ENCODE measurements around the gene RPS26.
A peak's percentile ranks its signal among the peaks of the same experiment; 100 is the strongest.

The RPS26 gene

GRCh38 chr12:56078931-56079722 is 37.4 kb downstream of the RPS26 start:
- peak; percentile 16 for DNase-seq

DNA sequence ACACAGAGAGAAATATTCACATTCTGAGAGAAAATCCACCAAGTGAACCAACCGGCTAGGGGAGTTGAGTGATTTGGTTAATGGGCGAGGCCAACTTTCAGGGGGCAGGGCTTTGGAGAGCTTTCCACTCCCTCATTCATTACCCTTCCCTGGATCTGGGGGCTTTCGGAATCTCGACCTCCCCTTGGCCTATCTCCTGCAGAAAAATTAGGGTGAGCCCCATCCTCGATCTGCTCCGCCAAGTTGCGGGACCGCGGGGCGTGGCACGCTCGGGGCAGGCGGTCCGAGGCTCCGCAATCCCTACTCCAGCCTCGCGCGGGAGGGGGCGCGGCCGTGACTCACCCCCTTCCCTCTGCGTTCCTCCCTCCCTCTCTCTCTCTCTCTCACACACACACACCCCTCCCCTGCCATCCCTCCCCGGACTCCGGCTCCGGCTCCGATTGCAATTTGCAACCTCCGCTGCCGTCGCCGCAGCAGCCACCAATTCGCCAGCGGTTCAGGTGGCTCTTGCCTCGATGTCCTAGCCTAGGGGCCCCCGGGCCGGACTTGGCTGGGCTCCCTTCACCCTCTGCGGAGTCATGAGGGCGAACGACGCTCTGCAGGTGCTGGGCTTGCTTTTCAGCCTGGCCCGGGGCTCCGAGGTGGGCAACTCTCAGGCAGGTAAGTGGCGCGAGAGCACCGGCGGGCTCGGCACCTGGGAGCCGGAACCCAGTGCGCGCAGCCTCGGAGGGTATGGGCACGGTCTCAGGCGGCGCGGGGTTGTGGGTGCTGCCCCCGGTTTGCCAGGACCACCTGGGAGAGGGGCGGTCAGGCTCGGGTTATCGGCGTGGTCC is 38.2 kb downstream of the RPS26 start, which contains the start of gene ERBB3:
Gene ERBB3, plus strand, starts transcription at position 443 of the 833 bp plus-strand sequence. Its CDS starts 136 bp downstream, at position 579.
- DNase-seq: peak; percentile 2

GRCh38 chr12:56080556-56081138 is 38.9 kb downstream of the RPS26 start:
- no peak for DNase-seq

- no peak for DNase-seq
Measured at GRCh38 chr12:56081393-56082347, 40.0 kb downstream of the RPS26 start.

DNA sequence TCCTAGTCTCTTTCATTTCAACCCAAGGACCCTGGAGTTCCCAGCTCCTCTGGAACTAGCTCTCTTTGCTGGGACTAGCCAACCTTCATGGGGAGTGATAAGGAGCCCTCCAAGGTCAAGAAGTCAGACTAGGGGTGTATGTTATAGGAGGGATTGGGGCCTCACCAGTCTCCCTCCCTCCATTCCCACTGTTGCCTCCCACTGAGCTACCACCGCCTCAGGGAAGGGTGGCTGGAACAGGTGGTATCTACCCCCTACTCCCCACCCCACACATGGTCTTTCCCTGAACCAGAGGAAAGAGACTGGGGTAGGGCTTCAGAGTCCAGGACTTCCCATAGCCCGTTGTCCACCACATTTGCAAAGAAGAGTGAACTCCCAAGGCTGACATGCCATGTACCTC is 40.7 kb downstream of the RPS26 start:
- DNase-seq: no peak

- DNase-seq: no peak
Measured at GRCh38 chr12:56082967-56083366, 41.2 kb downstream of the RPS26 start.

DNA sequence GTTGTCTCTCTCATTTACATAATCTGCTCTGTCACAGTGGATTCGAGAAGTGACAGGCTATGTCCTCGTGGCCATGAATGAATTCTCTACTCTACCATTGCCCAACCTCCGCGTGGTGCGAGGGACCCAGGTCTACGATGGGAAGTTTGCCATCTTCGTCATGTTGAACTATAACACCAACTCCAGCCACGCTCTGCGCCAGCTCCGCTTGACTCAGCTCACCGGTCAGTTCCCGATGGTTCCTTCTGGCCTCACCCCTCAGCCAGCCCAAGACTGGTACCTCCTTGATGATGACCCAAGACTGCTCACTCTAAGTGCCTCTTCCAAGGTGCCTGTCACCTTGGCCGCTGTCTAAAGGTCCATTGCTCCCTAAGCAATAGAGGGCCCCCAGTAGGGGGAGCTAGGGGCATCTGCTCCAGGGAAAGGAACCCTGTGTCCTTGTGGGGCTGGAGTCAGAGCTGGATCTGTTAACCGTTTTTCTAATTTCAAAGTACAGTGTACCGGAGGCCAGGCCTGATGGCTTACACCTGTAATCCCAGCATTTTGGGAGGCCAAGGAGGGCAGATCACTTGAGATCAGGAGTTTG is 43.3 kb downstream of the RPS26 start:
- DNase-seq: no peak

DNA sequence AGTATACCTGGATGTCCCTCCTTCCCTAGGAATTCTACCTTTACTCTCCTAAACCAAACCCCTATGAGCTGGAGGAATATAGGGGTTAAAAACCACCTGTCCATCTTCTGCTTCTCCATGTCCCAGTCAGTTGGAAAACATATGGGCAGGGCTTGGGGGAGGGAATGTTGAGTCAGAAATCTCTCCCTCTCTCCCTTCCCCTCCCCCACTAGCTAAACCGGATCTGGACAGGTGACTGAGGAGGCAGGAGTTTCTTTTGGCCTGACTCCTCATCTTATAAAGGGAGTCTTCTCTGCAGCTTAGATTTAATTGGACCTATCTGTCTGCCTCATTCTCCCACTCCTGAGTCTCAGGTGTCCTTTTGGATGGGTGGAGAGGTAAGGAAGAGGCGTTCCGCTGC is 44.4 kb downstream of the RPS26 start:
- DNase-seq: no peak

- no peak for DNase-seq
Measured at GRCh38 chr12:56086608-56087007, 44.9 kb downstream of the RPS26 start.

- no peak for DNase-seq
Measured at GRCh38 chr12:56087220-56087619, 45.5 kb downstream of the RPS26 start.

All from NCI-H1092 treated with DMSO at 0.1 percent for 48 hours (cell line).